Peyer's patch (tissue), 4 donors: Measurements from ENCODE around the gene BNIP3.

Source experiments
- POLR2A ChIP-seq, 2 donors: fragments of 450-650 bp; IDR thresholded peaks; one replicate each; pipeline ENCODE4 v1.5.1; 2017; ENCODE audit warnings: antibody characterized with exemption in 2 of 2, mild to moderate bottlenecking in 2 of 2, moderate library complexity in 2 of 2
- TF ChIP-seq, protein P1 (sequence below), 6 experiments: fragments of 450-650 bp in 4 of 6; fragments of 200-600 bp in 2 of 6; sonication (generic) in 1 of 6; IDR thresholded peaks; one replicate each; pipeline ENCODE4 v1.5.1; 2017 to 2019; ENCODE audit warnings: antibody characterized with exemption in 6 of 6, mild to moderate bottlenecking in 3 of 6, moderate library complexity in 1 of 6

DNA sequence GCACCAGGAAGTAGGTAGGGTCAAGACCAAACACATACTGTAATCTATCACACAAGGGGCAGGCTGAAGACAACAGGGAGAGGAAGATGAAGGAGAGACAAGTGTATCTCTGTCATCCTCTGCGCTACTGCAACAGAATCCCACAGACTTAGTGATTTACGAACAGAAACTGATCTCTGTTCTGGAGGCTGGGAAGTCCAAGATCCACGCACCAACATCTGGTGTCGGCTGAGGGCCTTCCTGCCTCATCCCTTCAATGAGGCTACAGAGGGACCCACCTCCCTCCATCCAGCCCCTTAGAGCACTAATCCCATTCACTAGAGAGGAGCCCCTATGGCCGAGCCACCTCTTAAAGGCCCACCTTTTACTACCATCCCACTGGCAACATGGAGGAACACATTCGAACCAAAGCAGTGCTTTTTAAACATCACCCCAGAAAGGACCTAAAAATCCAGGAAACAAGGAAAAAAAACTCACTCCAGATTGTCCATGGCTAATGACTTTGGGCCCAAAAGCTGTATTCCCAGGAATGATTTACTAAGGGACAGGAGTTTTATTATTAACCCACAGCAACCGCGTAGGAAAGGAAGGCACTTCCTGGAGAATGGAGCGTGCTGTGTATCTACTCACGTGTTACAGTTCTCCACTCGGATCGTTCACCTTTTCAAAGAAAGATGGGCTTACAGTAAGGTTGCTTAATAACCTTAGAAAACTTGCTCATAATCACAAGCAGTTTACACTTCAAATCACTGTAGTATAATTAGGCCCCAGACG lies 4.2 kb downstream of the BNIP3 start:
- no peak for TF ChIP-seq POLR2A (IDR thresholded peaks at IDR 0.05)
- TF ChIP-seq, protein P1, sequence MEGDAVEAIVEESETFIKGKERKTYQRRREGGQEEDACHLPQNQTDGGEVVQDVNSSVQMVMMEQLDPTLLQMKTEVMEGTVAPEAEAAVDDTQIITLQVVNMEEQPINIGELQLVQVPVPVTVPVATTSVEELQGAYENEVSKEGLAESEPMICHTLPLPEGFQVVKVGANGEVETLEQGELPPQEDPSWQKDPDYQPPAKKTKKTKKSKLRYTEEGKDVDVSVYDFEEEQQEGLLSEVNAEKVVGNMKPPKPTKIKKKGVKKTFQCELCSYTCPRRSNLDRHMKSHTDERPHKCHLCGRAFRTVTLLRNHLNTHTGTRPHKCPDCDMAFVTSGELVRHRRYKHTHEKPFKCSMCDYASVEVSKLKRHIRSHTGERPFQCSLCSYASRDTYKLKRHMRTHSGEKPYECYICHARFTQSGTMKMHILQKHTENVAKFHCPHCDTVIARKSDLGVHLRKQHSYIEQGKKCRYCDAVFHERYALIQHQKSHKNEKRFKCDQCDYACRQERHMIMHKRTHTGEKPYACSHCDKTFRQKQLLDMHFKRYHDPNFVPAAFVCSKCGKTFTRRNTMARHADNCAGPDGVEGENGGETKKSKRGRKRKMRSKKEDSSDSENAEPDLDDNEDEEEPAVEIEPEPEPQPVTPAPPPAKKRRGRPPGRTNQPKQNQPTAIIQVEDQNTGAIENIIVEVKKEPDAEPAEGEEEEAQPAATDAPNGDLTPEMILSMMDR (IDR thresholded peaks at IDR 0.05), result no peak
